ENCODE results near the gene CLIC3. TPM values are rescaled to one million over a fixed set of nuclear protein-coding genes. Genes with fewer than 3 reads are reported as not detected.
A peak's percentile ranks its signal among the peaks of the same experiment; 100 is the strongest.

Gene CLIC3
- total RNA-seq, 1 experiment from 2014 or later, result not detected

GRCh38 chr9:136947955-136948510 lies 48.3 kb downstream of the CLIC3 start:
- H3K4me3 ChIP-seq (ENCODE audit: low read depth, low read length, poor library complexity, severe bottlenecking), result no peak overlapping the region
- intact Hi-C loops (cut with micrococcal nuclease; ENCODE audit: unreplicated experiment), result no loop called here
- H3K36me3 ChIP-seq (ENCODE audit: insufficient read depth, low read length, poor library complexity, severe bottlenecking), result peaks cover under 1% of the 10 kb centered on the region
- no peaks in the 10 kb centered on the region for H3K4me1 ChIP-seq (ENCODE audit: insufficient read depth, low read length, poor library complexity, severe bottlenecking)
- H3K9me3 ChIP-seq (ENCODE audit: low read depth, low read length, poor library complexity, severe bottlenecking), result no peaks in the 10 kb centered on the region
- no peak for TF ChIP-seq EZH2 (IDR thresholded peaks at IDR 0.05; ENCODE audit: borderline replicate concordance, low read depth, low read length, poor library complexity, severe bottlenecking)
- peak; percentile 43 for TF ChIP-seq CTCF (conservative IDR thresholded peaks at IDR 0.05; ENCODE audit: low read depth, low read length)
- peak overlapping the region; percentile 25 for H3K27ac ChIP-seq (ENCODE audit: low read depth, low read length, poor library complexity, severe bottlenecking)
- no TSS peak for BruUV-seq (replicated peaks)
- peak; percentile 34 for DNase-seq (ENCODE audit: low spot score)
- ChIA-PET POLR2A (ENCODE audit: low non-redundant PET) (no interaction called here), CTCF (interaction anchor here (0.6 to 0.9 kb wide), 2 partner anchors 116 to 138 kb away, joined by 3 to 4 read pairs; no protein-coding TSS in a partner anchor)
- H3K27me3 ChIP-seq (replicated peaks; ENCODE audit: insufficient read depth, low read depth, low read length, poor library complexity), result no peaks in the 10 kb centered on the region

GRCh38 chr9:136947028-136947891 lies 49.1 kb downstream of the CLIC3 start:
- no peak for TF ChIP-seq CTCF (conservative IDR thresholded peaks at IDR 0.05; ENCODE audit: low read depth, low read length)
- no peaks in the 10 kb centered on the region for H3K9me3 ChIP-seq (ENCODE audit: low read depth, low read length, poor library complexity, severe bottlenecking)
- no peak overlapping the region for H3K27ac ChIP-seq (ENCODE audit: low read depth, low read length, poor library complexity, severe bottlenecking)
- BruUV-seq (replicated peaks), result no TSS peak
- POLR2A ChIA-PET (ENCODE audit: low non-redundant PET), result no interaction called here
- no peaks in the 10 kb centered on the region for H3K4me1 ChIP-seq (ENCODE audit: insufficient read depth, low read length, poor library complexity, severe bottlenecking)
- no peak for DNase-seq (ENCODE audit: low spot score)
- CTCF ChIA-PET, result no interaction called here
- intact Hi-C loops (cut with micrococcal nuclease; ENCODE audit: unreplicated experiment), result no loop called here
- H3K4me3 ChIP-seq (ENCODE audit: low read depth, low read length, poor library complexity, severe bottlenecking), result no peak overlapping the region
- H3K36me3 ChIP-seq (ENCODE audit: insufficient read depth, low read length, poor library complexity, severe bottlenecking), result peaks cover 8% of the 10 kb centered on the region
- H3K27me3 ChIP-seq (replicated peaks; ENCODE audit: insufficient read depth, low read depth, low read length, poor library complexity), result no peaks in the 10 kb centered on the region

GRCh38 chr9:136946228-136947027 lies 49.9 kb downstream of the CLIC3 start:
- intact Hi-C loops (cut with micrococcal nuclease; ENCODE audit: unreplicated experiment), result no loop called here
- TF ChIP-seq CTCF (conservative IDR thresholded peaks at IDR 0.05; ENCODE audit: low read depth, low read length), result no peak
- no peak for TF ChIP-seq EZH2 (IDR thresholded peaks at IDR 0.05; ENCODE audit: borderline replicate concordance, low read depth, low read length, poor library complexity, severe bottlenecking)
- CTCF ChIA-PET, result no interaction called here
- peaks cover 16% of the 10 kb centered on the region for H3K36me3 ChIP-seq (ENCODE audit: insufficient read depth, low read length, poor library complexity, severe bottlenecking)
- no peak overlapping the region for H3K27ac ChIP-seq (ENCODE audit: low read depth, low read length, poor library complexity, severe bottlenecking)
- H3K9me3 ChIP-seq (ENCODE audit: low read depth, low read length, poor library complexity, severe bottlenecking), result no peaks in the 10 kb centered on the region
- H3K4me3 ChIP-seq (ENCODE audit: low read depth, low read length, poor library complexity, severe bottlenecking), result no peak overlapping the region
- POLR2A ChIA-PET (ENCODE audit: low non-redundant PET), result no interaction called here
- H3K4me1 ChIP-seq (ENCODE audit: insufficient read depth, low read length, poor library complexity, severe bottlenecking), result no peaks in the 10 kb centered on the region
- no peak for DNase-seq (ENCODE audit: low spot score)
- no TSS peak for BruUV-seq (replicated peaks)
- H3K27me3 ChIP-seq (replicated peaks; ENCODE audit: insufficient read depth, low read depth, low read length, poor library complexity), result no peaks in the 10 kb centered on the region

All from A673 (cell line).